Bronchial epithelial cell (primary cell): Measurements from ENCODE around the gene ACOXL. TPM values are rescaled to one million over a fixed set of nuclear protein-coding genes. Genes with fewer than 3 reads are reported as not detected.

ENCODE experiments used
- DNase-seq: peaks from one replicate; pipeline ENCODE4 v3.0.0-alpha.2; 2010; ENCODE audit warnings: low read depth
- FAIRE-seq: peaks from 2 replicates; lab custom pipeline; 2011; peaks lifted over from hg19 to GRCh38; lab: Jason Lieb, UNC
- H3K27me3 ChIP-seq: 2 replicates; pipeline ENCODE4 v1.5.1; 2011; ENCODE audit warnings: low read length; ENCODE audit not compliant: control insufficient read depth, insufficient read depth
- H3K36me3 ChIP-seq: 2 replicates; pipeline ENCODE4 v1.5.1; 2011; ENCODE audit warnings: low read length; ENCODE audit not compliant: control insufficient read depth, insufficient read depth
- H3K4me3 ChIP-seq: 2 replicates; pipeline ENCODE4 v1.5.1; 2011; ENCODE audit warnings: mild to moderate bottlenecking, low read depth, low read length, control low read depth
- CTCF ChIP-seq: IDR thresholded peaks from 2 replicates; pipeline ENCODE4 v1.5.1; 2011; ENCODE audit warnings: mild to moderate bottlenecking, moderate library complexity, low read length, control low read depth, inconsistent platforms; ENCODE audit not compliant: insufficient read depth, severe bottlenecking
- total RNA-seq: library from RNA; depleted of rRNA; stranded (reverse); fragments of >200 nt; gene quantifications from 2 replicates; pipeline ENCODE4 v1.2.1, GENCODE V29; 2014

Gene ACOXL
- total RNA-seq, 1 donor from 2014 or later = not detected

GRCh38 chr2:111015283-111015995 lies 283.1 kb downstream of the ACOXL start:
- DNase-seq = peak; percentile 31
- TF ChIP-seq CTCF = no peak
- Histone ChIP-seq H3K27me3 (no peaks in the 10 kb centered on the region), H3K36me3 (no peaks in the 10 kb centered on the region), H3K4me3 (no peak overlapping the region)
- no peak for FAIRE-seq

DNA sequence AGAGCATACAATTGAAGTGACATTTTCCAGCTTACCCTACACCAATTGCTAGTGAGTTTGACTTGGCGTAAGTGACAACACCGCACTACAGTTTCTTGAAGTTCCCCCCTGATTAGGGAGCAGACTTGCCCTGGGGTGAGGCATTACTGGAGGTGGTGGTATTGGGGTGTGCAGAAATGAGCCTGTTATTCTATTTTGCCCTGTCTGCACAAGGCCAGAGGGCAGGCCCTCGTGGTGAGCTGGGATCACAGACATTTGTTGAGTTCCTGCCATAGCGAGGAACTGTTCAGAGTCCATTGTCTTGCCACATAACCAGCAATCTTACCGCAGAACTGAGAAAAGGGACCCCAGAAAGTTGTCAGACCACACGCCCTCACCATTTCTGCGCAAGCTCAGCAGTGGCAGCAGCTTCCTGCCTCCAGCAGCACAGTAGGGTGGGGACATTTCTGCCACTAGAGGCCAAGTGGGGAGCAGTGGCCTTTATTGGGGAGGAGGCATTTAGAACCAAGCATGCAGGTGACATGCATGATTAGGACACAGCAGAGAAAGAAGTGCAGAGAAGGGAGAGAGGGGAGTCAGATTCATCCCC lies 284.8 kb downstream of the ACOXL start:
- H3K36me3 ChIP-seq = no peaks in the 10 kb centered on the region
- peak; percentile 92 for FAIRE-seq
- no peak for DNase-seq
- H3K4me3 ChIP-seq = no peak overlapping the region
- no peak for TF ChIP-seq CTCF
- H3K27me3 ChIP-seq = no peaks in the 10 kb centered on the region

DNA sequence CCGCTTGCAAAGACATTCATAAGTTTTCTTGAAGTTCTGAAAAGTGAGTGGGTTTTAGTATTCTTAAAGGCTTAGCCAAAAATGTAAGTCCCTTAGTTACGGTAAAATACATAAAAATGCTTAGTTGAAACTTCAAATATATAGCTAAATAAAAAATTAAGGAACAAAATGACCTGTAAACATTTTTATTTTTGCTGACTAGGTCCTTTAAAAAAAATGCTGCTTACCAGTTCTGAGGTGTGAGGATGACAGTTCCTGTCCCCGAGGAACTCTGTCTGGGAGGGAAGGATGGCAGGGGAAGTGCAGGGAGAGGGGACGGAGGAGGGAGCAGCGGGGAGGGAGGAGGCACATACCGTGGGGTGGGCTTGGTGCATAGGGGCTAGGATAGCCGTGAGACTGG lies 285.5 kb downstream of the ACOXL start:
- FAIRE-seq = no peak

DNA sequence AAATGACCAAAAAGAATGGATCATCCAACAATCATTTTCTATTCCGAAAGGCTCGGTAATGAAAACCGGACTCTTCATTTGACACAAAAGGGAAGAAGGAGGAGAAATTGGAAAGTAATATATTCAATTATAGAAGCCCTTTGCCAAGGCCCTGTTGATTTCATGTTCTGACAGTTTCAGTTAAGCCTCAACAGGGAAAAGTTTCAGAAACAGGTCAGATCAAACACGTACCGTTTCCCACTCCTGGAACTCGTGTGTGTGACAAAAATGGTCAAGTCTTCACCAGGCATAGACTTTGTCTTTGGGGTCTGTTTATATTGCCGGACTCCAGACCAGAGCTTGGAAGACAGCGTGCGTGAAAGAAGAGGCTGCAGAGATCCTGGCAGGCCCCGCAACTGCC lies 287.0 kb downstream of the ACOXL start:
- no peak for TF ChIP-seq CTCF
- H3K27me3 ChIP-seq = peaks cover 2% of the 10 kb centered on the region
- H3K36me3 ChIP-seq = no peaks in the 10 kb centered on the region
- FAIRE-seq (no peak), DNase-seq (no peak)
- no peak overlapping the region for H3K4me3 ChIP-seq

More for the DNA sequence above, 285.5 kb downstream of the ACOXL start:
- Histone ChIP-seq H3K27me3 (no peaks in the 10 kb centered on the region), H3K4me3 (no peak overlapping the region), H3K36me3 (no peaks in the 10 kb centered on the region)
- no peak for DNase-seq
- no peak for TF ChIP-seq CTCF

DNA sequence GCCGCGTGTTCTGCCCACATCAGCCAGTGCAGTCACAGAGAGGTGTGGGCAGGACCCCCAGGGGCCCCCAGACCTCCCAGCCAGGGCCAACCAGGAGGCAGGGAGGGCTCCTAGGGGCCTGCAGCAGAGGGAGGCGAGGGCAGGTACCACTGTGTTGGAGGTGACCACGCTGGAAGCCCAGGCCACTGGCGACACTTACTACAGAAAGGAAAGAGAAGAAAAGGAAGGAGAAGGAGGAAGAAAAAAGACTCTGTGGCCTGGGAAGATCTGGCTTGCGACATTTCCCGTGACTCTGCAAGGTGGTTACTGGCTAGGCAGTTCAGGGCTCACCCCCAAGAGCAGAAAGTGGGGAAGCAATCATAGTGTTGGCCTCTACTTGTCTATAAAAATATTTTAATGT lies 290.3 kb downstream of the ACOXL start:
- FAIRE-seq (no peak), DNase-seq (no peak)
- Histone ChIP-seq H3K36me3 (no peaks in the 10 kb centered on the region), H3K27me3 (peaks cover 2% of the 10 kb centered on the region), H3K4me3 (no peak overlapping the region)
- no peak for TF ChIP-seq CTCF
